DMS153 treated with DMSO at 0.1 percent for 48 hours (cell line): ENCODE results near the gene CRACR2B.

Experiments used
- DNase-seq: peaks from one replicate; lab custom pipeline; 2025; ENCODE audit not compliant: unreplicated experiment; lab: John Stamatoyannopoulos, UW

Gene CRACR2B

DNA sequence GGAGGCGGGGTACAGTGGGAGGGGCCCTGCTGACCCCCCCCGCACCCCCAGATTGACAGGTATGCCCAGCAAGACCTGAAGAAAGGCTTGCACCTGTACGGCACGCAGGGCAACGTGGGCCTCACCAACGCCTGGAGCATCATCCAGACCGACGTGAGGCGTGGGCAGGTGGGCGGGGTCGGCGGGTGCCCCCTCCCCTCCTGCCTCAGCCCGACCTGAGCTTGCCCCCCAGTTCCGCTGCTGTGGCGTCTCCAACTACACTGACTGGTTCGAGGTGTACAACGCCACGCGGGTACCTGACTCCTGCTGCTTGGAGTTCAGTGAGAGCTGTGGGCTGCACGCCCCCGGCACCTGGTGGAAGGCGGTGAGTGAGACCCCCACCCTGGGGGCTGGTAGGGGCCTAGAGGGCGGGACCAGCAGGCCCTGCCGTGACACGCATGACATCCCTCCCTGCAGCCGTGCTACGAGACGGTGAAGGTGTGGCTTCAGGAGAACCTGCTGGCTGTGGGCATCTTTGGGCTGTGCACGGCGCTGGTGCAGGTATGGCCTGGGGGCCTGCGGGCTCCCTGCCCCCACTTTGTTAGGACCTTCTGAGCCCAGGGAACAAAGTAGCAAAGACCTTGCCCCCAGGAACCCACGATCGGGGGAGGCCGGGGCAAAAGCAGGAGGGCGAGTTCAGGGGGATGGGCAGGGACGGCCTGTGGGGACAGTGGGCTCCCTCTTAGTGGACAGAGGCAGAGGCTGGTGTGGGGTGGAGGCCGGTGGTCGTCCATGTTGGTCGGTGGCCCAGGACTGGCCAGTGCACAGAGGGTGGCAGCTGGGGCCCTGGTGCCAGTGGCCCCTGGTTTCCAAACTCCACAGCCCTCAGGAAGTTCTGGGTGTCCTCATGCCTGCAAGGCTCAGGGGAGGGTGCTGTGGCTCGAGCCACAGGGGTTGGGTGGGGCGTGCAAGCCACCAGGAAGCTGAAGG, 38.0 kb downstream of the CRACR2B start:
- DNase-seq = no peak

DNA sequence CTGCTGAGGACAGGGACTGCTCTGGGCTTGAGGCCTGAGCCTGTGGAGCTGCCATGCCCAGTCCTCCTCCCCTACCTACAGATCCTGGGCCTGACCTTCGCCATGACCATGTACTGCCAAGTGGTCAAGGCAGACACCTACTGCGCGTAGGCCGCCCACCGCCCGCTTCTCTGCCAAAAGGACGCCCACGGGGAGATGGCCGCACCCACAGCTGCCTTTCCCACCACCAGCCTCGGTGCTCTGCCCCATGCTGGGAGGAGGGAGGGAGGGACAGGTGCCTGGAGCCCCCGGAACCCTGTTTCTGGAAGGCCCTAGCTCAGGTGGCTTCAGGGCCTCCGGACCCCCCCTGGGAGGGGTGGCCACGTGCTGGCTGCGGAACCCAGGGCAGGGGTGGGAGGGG, 38.8 kb downstream of the CRACR2B start:
- DNase-seq = no peak

DNA sequence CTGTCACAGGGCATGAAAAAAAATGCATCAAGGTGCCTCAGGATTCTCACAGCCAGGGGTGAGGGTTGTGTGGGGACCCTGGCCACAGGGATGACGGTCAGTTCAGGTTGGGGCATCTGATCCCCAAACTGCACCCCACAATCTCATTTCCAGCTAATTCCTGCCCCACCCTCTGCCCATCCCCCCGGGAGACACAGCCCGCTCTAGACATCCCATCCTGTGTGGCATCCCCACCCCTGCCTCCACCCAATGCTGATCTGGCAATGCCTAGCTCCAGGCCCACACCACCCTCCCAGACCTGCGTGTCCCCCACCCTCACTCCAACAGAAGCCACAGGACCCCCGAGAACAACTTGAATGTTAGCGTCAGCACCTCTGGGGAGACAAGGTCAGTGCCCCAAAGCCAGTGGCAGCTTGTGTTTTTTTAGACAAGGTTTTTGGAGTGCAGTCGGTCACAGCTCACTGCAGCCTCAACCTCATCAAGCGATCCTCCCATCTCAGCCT, 40.2 kb downstream of the CRACR2B start:
- no peak for DNase-seq

DNA sequence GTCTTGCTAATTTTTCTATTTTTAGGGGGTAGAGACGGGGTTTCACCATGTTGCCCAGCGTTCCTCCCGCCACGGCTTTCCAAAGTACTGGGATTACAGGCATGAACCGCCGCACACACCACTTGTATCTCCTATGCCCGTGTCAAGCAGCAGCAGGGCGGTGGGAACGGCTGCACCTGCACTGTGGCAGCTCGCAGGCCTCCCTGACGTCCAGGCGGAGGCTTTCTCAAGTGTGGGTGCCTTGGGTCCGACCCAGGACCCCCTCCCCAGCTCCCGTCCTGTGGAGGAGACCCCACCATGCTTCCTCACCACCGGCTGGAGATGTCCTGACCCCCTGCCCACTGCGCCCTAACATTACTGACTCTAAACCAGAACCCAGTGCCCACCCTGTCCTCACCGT, 40.7 kb downstream of the CRACR2B start:
- DNase-seq = no peak

DNA sequence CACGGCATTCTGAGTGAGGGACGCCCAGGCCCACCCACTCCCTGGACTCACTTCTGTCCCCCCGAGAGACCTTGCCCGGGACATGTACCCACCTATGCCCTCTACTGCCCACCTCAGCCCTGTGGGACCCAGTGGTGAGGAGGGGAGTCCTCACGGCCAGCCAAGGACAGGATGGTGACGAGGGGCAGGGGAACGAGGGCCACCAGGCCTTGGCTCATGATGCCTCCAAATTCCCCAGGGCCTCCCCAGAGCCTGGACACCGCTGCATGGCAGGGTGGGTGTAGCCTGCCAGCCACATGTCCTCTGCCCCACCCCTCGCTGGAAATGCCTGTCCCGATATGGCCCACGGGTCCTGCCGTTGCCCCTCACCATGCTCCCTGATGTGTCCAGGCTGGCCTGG, 41.1 kb downstream of the CRACR2B start:
- DNase-seq = no peak

DNA sequence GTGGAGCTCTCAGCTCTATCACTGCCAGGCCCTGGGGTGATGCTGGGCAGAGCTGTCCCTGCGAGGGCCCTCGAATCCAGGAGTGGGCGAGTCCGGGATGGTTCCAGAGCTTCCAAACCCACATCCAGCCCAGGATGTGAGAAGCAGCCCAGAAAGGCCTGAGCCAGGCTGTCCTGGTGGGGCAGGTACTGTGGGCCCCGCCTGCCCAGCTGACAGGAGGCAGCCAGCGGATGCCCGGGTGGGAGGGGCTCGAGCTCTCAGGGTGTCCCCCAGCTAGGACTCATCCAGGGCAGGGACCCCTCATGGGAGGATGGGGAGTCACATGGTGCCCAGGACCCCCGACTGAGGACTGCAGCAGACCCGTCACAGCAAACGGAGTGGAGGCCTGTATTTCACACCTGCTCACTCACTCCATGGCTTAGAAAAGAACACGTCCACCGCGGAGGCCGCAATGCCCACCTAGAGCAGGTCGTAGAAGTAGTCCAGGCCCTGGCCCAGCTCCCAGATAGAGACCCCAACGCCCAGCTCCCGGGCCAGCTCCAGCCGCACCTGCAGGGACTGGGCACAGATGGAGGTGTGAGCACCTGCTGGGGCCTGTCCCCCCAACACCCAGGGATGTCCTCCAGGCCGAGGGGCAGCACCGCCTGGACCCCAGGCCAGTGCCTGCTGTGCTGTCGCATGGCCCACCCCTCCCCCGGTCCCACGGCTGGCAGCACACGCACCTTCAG, 41.8 kb downstream of the CRACR2B start:
- DNase-seq = no peak

DNA sequence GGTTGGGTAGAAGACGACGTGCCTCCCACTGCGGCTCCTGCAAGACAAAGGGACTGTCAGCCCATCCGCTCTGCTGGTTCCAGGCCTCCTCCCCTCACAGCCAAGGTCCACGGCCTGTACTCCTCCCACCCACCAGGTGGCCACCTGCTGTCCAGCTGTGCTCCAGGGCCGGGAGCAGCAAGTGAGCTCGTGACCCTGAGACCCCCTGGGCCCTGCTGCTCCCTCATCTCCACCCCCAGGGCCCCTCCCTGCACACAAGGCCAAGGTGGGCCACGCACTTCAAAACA, 42.4 kb downstream of the CRACR2B start:
- DNase-seq = no peak

DNA sequence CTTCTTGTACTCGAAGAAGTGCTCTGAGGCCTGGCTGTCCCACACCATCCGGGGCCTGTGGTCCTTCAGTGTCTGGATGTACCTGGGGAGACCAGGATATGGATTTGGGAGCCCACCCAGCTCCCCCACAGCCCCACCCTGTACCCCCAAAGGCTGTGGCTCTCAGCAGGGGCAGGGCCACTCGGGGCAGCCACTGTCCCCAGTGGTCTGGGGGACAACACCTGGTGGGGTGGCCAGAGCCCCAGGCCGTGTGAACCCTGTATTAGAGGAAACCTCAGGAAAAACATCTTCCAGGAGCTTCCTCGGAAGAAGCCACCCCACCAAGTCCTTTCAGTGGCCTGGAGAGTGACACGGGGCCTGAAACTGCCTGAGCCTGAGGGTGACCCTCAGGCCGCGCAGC, 42.7 kb downstream of the CRACR2B start:
- no peak for DNase-seq

DNA sequence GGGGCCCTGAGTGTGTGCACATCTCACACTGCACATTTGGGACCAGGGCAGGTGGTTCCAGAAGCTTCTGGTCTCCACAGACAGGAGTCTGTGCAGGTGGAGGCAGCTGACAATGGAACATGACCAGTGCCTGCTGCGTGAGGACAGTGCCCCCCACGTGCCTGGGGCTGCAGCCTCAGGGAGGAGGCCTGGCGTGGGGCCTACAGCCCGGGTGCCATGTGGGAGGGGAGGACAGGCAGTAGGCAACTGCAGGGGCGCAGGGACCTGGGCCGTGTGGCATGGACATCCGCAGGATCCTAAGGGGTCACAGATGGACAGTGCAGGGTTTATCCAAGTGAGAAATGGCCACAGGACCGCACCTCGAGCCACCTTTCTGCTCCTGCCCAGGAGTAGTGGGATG, 43.8 kb downstream of the CRACR2B start:
- DNase-seq = no peak

DNA sequence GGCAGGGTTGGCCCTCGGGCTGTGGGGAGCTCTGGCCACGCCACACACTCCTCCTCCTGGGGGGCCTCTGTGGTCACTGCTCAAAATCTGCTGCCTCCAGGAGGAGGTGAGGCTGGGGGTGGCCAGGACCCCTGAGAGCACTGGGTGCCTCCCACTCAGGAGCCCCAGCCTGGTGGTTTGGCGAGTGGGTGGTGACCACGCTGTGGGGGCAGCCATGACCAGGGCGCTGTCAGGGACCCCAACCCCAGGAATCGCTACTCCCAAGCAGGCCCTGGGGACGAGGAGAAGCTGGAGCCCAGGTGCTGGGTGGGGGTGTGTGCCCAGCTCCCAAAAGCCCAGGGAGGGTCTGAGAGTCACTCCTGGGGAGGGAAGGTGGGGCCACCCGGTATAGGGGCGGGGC, 45.1 kb downstream of the CRACR2B start:
- no peak for DNase-seq

DNA sequence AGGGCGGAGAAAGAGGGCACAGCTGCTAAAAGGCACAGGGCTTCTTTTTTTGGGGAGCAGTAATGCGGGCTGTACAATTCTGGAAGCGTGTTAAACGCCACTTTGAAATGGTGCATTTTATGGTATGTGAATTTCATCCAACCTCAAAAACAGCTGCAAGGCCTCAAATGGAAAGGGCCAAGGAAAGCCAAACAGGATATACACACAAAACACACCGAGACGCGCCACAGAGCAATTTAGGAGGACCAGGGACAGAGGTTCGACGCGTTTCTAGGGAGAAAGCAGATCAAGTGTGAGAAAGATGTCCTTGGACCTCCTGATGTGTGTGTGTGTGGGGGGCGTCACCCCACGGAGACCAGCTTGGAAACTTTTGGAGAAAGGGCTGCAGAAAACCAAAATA, 46.0 kb downstream of the CRACR2B start:
- DNase-seq = no peak

DNA sequence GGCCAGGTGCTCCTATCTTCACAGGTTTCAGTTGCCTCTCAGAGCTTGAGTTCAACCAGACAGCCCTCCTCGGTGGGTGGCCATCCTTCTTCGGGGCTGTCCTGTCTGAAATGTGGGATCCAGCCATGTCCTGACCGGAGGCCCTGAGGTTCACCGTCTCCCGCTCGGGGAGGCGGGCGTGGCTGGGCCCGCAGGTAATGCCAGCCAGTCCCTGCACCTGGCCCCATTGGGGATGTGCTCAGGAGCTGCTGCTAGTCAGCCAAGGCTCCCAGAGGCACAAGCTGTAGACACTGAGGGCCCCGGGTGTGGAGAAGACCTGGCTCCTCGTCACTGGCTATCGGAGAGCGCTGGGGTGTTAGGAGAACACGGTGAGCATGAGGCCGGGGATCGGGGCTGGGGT, 47.5 kb downstream of the CRACR2B start:
- DNase-seq = no peak

DNA sequence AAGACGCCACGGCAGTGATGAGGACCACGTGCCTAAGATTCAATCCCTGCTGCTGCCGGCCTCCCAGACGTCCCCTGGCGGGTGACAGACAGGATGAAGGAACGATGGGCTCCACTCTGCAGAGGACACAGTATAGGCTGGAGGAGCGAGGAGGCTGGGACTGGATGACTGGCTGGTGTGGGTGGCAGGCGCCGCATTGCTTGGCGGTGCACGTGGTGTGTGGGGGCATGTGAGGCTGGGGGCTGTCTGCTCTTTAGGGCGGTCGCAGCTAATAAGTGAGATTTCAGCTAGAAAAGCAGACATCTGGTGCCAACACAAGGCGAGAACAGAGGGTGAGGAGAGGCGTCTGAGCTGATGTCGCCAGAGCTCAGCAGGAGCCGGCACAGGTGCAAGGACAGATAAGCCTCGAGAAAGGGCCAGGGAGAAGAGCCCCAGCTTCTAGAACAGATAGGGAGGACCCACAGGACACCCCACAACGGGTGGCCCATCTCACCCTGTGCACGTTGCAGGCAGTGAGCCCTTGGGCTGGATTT, 48.1 kb downstream of the CRACR2B start:
- no peak for DNase-seq

DNA sequence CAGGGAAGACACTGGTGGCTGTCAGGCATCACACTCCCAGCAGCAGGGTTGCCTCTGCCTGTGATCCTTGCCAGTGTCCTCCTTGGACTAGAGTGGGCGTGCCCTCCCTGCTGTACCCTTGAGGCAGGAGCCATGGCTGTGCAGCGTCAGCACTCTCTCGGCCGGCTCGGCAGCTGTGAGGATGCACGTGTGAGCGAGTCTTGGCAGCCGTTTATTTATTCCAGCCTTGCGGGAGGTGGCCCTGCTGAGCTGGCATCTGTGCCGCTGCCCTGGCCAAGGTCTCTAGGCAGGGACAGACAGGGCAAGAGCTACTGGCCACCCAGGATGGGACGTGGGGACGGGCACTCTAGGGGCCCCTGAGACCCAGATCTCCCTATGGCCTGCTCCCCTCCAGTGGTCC, 48.8 kb downstream of the CRACR2B start:
- no peak for DNase-seq

DNA sequence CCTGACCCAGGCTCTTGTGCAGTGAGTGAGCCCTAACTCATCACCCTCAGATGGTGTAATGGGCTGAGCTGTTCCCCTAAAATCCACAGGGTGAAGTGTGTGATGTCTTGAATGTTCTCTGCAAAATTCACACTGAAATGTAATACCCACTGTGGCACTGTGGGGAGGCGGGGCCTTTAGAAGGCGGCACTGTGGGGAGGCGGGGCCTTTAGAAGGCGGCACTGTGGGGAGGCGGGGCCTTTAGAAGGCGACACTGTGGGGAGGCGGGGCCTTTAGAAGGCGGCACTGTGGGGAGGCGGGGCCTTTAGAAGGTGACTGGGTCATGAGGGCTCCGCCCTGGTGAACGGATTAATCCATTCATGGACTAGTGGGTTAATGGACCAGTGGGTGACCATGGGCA, 49.8 kb downstream of the CRACR2B start:
- no peak for DNase-seq

DNA sequence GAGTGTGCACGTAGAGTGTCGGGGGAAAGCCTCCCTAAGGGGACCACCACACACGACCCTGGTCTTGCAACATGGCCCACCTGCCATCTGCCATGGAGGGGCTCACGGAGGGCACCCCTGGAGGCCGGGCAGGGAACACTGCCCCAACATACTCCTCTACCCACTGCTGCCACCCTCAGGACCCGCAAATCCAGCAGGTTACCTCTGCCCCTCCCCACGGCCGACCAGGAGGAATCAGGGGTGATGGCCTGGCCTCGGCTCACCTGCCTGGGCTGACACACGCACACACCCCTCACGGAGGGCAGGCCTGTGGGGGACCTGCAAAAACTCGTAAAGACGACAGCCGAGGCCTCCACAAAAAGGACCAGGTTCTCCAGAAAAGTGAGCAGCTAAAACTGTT, 52.7 kb downstream of the CRACR2B start:
- DNase-seq = no peak
